Measurements from ENCODE around the gene SHTN1.

DNA sequence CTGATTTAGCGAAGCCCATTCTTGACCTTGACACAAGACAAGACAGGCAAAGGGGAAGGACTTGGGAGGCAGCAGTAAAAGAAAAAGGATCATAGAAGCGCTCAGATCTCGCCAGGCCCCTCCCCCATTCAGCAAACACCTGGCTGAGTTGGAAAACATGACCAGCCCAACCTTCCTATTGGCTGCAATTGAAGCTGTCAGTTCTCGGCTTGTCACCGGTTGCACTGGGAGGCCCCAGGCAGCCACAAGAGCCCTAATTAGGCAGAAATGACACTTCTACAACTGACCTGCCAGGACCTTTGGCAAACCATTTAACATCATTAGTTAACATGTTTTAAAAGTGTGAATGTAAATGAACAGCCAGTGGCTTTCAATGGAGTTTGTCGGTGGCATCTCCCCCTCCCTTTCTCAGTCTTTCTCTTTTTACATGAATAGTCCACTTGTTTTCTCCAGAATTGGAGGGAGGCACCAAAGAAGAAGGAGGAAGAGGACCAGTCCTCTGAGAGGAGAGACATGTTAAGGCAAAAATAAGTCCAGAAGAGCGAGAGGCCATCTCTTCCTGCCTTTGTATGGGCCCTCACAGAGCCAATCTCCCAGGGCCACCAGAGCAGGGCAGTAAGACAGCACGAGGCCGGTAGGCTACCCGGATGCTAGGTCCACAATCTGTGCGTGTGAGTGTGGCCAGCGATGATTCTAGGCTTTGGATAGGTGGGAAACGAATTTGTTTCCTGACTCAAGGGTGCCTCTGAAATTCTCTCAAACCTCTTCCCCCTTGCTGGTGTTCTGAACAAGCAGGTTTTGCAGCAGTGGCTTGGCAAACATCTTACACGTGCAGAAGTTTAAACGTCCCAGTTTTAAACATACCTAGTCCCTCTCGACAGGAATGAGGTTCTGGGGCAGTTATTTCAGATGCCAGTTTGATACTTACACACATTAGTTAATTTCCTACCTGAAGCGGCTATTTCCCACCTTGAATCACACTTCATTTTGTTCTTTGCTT is 170.7 kb downstream of the SHTN1 start:
- TF ChIP-seq POLR2AphosphoS5 (IDR thresholded peaks at IDR 0.05; ENCODE audit: borderline replicate concordance, low read depth, low read length) (no peak), EZH2 (IDR thresholded peaks at IDR 0.05) (no peak), FOXP2 (optimal IDR thresholded peaks at IDR 0.05; ENCODE audit: control extremely low read depth, extremely low read length, insufficient read depth) (no peak)

All from SK-N-MC (cell line).